Measurements from ENCODE around the gene IWS1. TPM values are rescaled to one million over a fixed set of nuclear protein-coding genes. Genes with fewer than 3 reads are reported as not detected.

The IWS1 gene
- total and polyA plus RNA-seq, 9 of the 15 experiments (the other 6 are each of a cell fraction or from before 2014, with no cell fraction given), result 20.8 to 67.2 (median 46.6) TPM

GRCh38 chr2:127482031-127482430 is 44.3 kb downstream of the IWS1 start (continued):
- TF ChIP-seq TCF15 (CRISPR knock-in tag; IDR thresholded peaks at IDR 0.05) (no peak), MED1 (CRISPR knock-in tag; IDR thresholded peaks at IDR 0.05; ENCODE audit: borderline replicate concordance) (no peak), POLR3A (IDR thresholded peaks at IDR 0.05; ENCODE audit: borderline replicate concordance, extremely low read depth, insufficient read depth, insufficient read length) (no peak), ZNF133 (CRISPR knock-in tag; IDR thresholded peaks at IDR 0.05) (no peak)

DNA sequence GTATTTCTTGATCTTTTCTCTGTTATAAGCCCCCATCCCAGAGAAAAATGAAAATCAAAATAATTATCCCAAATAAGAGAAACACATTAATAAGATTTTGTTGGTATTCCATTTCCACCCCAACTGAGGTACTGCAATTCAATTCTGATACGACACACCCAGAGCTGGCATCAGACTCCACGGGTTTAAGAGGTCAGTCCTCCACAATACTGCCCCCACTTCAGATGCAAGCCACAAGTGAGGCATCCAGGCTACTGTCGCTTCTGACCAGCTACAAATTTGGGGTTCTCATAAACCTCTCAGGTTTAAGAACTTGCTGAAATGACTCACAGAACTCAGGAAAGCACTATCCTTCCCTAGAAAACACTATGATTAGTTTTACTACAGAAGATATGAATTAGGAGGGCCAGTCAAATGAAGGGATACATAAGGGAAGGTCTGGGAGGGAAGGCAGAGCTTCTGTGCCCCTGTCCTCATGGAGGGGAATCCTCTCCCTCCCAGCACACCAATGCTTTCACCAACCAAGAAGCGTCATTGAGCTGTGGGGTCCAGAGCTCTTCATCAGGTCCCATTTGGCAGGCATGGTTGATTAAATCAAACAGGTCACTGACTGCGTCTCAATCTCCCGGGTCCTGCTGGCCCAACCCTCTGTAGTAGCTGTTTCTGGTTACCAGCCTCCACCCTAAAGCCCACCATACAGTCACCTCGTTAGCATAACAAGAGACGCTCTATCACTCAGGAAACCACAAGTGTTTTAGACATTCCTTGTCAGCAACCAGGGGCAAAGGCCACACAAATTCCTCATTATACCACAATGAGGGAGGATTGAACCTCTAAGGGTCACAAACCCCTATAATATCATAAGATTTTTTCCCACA is 46.2 kb downstream of the IWS1 start:
- H2AFZ ChIP-seq (ENCODE audit: low read depth, low read length), result no peak overlapping the region
- POLR2A ChIA-PET, result interaction anchor here (0.5 to 1.5 kb wide), 8 partner anchors 11 to 550 kb away, joined by 3 to 6 read pairs (median 3); no protein-coding TSS in a partner anchor

More for the DNA sequence above, 46.2 kb downstream of the IWS1 start:
- DNase-seq (ENCODE audit: extremely low read depth in 1 of 4, low spot score in 3 of 4) (no peak), FAIRE-seq (no peak), ATAC-seq (peak; percentile 40; the same call in 2 of the 3 replicates)
- H3K4me3 ChIP-seq, result no peak overlapping the region
- no peaks in the 10 kb centered on the region for H3K4me1 ChIP-seq (replicated peaks in 1 of 2; ENCODE audit: control insufficient read depth in 2 of 2, insufficient read depth in 2 of 2, low read length in 2 of 2)
- no peak overlapping the region for H3K4me2 ChIP-seq (ENCODE audit: insufficient read depth, low read length)
- H3K27me3 ChIP-seq (ENCODE audit: control insufficient read depth in 2 of 2, insufficient read depth in 2 of 2, low read length in 2 of 2), result no peaks in the 10 kb centered on the region
- in situ Hi-C loops (cut with MboI) (no loop called here), intact Hi-C loops (cut with micrococcal nuclease) (loop anchor here (1.0 kb wide), 1 partner anchor 283 kb away; no protein-coding TSS in a partner anchor)
- no peaks in the 10 kb centered on the region for H3K9me3 ChIP-seq (replicated peaks; ENCODE audit: control insufficient read depth, insufficient read depth, low read depth, low read length)
- CTCF ChIA-PET (ENCODE audit: low intra/inter-chr PET ratio), result interaction anchor here (0.9 to 1.9 kb wide), 5 partner anchors 156 to 283 kb away, joined by 3 to 17 read pairs (median 4); no protein-coding TSS in a partner anchor
- TF ChIP-seq FOXM1 (IDR thresholded peaks at IDR 0.05; ENCODE audit: low read depth), result no peak
- TF ChIP-seq FOXM1 (CRISPR knock-in tag; IDR thresholded peaks at IDR 0.05; ENCODE audit: low read depth), result no peak
- no peak for TF ChIP-seq PURB (CRISPR knock-in tag; IDR thresholded peaks at IDR 0.05; ENCODE audit: low read depth)
- TF ChIP-seq POLR2A (conservative IDR thresholded peaks at IDR 0.05), result peak; percentile 44; the same call in 1 of the 2 replicates
- no peak for TF ChIP-seq ZKSCAN3 (CRISPR knock-in tag; IDR thresholded peaks at IDR 0.05)
- TF ChIP-seq ZFP30 (CRISPR knock-in tag; IDR thresholded peaks at IDR 0.05; ENCODE audit: borderline replicate concordance), result no peak
- TF ChIP-seq POLR2AphosphoS2 (IDR thresholded peaks at IDR 0.05; ENCODE audit: low read length), result 0 out of 2 replicates have a peak, but pooled peaks have one; percentile 29
- TF ChIP-seq, protein P1, sequence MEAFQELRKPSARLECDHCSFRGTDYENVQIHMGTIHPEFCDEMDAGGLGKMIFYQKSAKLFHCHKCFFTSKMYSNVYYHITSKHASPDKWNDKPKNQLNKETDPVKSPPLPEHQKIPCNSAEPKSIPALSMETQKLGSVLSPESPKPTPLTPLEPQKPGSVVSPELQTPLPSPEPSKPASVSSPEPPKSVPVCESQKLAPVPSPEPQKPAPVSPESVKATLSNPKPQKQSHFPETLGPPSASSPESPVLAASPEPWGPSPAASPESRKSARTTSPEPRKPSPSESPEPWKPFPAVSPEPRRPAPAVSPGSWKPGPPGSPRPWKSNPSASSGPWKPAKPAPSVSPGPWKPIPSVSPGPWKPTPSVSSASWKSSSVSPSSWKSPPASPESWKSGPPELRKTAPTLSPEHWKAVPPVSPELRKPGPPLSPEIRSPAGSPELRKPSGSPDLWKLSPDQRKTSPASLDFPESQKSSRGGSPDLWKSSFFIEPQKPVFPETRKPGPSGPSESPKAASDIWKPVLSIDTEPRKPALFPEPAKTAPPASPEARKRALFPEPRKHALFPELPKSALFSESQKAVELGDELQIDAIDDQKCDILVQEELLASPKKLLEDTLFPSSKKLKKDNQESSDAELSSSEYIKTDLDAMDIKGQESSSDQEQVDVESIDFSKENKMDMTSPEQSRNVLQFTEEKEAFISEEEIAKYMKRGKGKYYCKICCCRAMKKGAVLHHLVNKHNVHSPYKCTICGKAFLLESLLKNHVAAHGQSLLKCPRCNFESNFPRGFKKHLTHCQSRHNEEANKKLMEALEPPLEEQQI (IDR thresholded peaks at IDR 0.05), result no peak
- no peak overlapping the region for H3K27ac ChIP-seq (ENCODE audit: extremely low read depth, low read depth, low read length)
- BruUV-seq (replicated peaks), result no TSS peak
- no peak overlapping the region for H3K9ac ChIP-seq (ENCODE audit: insufficient read depth in 1 of 2, low read depth in 2 of 2, low read length in 2 of 2)
- no peaks in the 10 kb centered on the region for H4K20me1 ChIP-seq (replicated peaks; ENCODE audit: control insufficient read depth, insufficient read depth, low read length)
- peaks cover 47% of the 10 kb centered on the region for H3K36me3 ChIP-seq (ENCODE audit: control insufficient read depth, insufficient read depth, low read length)
- H3K9me1 ChIP-seq (ENCODE audit: control insufficient read depth, insufficient read depth, low read length), result no peaks in the 10 kb centered on the region
- H3K79me2 ChIP-seq (ENCODE audit: control insufficient read depth, insufficient read depth, low read length), result no peaks in the 10 kb centered on the region
- 64% methylated on average over 8 of the region's 8 CpGs for WGBS (ENCODE audit: insufficient coverage, low coverage, missing lambda C conversion rate)
